Kidney (tissue), 14 donors: ENCODE measurements around the gene PTPRG. TPM values are rescaled to one million over a fixed set of nuclear protein-coding genes. Genes with fewer than 3 reads are reported as not detected.

Experiments
- DNase-seq, 5 donors: peaks; one replicate each; pipeline ENCODE4 v3.0.0-alpha.2; 2013 to 2020
- FAIRE-seq: peaks from 2 replicates; lab custom pipeline; 2012; peaks lifted over from hg19 to GRCh38; lab: Jason Lieb, UNC
- H3K27ac ChIP-seq, 2 donors: one replicate each; pipeline ENCODE4 v1.7.0; 2013; ENCODE audit warnings: low read depth in 2 of 2, low read length in 2 of 2, inconsistent platforms in 1 of 2
- H3K27me3 ChIP-seq: one replicate; pipeline ENCODE4 v1.7.1; 2013; ENCODE audit warnings: low read length, inconsistent platforms; ENCODE audit not compliant: control insufficient read depth, insufficient read depth
- H3K36me3 ChIP-seq, 3 donors: one replicate each; pipeline versions ENCODE4 v1.7.0 to v1.7.1; 2013; ENCODE audit warnings: low read length in 3 of 3, control low read depth in 1 of 3, inconsistent platforms in 1 of 3; ENCODE audit not compliant: insufficient read depth in 3 of 3, control insufficient read depth in 2 of 3
- H3K4me1 ChIP-seq, 3 donors: one replicate each; pipeline versions ENCODE4 v1.7.0 to v1.7.1; 2013; ENCODE audit warnings: low read length in 3 of 3, inconsistent platforms in 1 of 3, low read depth in 1 of 3; ENCODE audit not compliant: control insufficient read depth in 2 of 3, insufficient read depth in 2 of 3
- H3K4me3 ChIP-seq, 3 donors: one replicate each; pipeline versions ENCODE4 v1.7.0 to v1.8.1; 2013; ENCODE audit warnings: low read length in 3 of 3, control low read depth in 1 of 3, inconsistent platforms in 1 of 3
- H3K9ac ChIP-seq, 3 donors: one replicate each; pipeline versions ENCODE4 v1.7.0 to v1.7.1; 2013; ENCODE audit warnings: low read length in 3 of 3, control low read depth in 1 of 3, inconsistent platforms in 1 of 3
- H3K9me3 ChIP-seq, 3 donors: one replicate each; pipeline versions ENCODE4 v1.7.0 to v1.7.1; 2013; ENCODE audit warnings: low read length in 3 of 3, control low read depth in 1 of 3, inconsistent platforms in 1 of 3; ENCODE audit not compliant: control insufficient read depth in 2 of 3, insufficient read depth in 1 of 3
- intact Hi-C: fragments of 100-400 bp; cut with DNase I; formaldehyde crosslinking; loops from one replicate; pipeline ENCODE4 v1.11.1; 2022
- polyA plus RNA-seq: library from polyadenylated mRNA; stranded (reverse); fragments of 350-450 nt; fragmentation: Illumina TruSeq; extraction: RNeasy Lipid Tissue Mini Kit (QIAGEN cat#74804); gene quantifications from one replicate; pipeline ENCODE4 v1.2.3, GENCODE V29; 2014; ENCODE audit warnings: low read depth, low replicate concordance; ENCODE audit not compliant: insufficient read depth
- total RNA-seq: library from RNA; stranded (reverse); fragmentation: NEBNext Ultra II Directional; extraction: Animal tissue kit (Norgen Biotek cat#: 25700); gene quantifications from one replicate; pipeline ENCODE4 v1.2.1, GENCODE V29; 2021
- TF ChIP-seq, protein P1 (sequence below): IDR thresholded peaks from 3 replicates; pipeline ENCODE4 v1.5.1; 2012; ENCODE audit warnings: mild to moderate bottlenecking, moderate library complexity, borderline replicate concordance; ENCODE audit not compliant: insufficient read depth; ENCODE audit errors: extremely low read depth
- donor health status: control.
- donor health status: control.
- donor health status: control.
- donor health status: control.
- donor health status: control.
- donor health status: DM: yes; HTN: yes; CAD: no.
- donor health status: Normal renal cell carcinoma (clear cell type).

PTPRG gene
- total and polyA plus RNA-seq, 2 donors from 2014 or later: 9.2 to 154 TPM

DNA sequence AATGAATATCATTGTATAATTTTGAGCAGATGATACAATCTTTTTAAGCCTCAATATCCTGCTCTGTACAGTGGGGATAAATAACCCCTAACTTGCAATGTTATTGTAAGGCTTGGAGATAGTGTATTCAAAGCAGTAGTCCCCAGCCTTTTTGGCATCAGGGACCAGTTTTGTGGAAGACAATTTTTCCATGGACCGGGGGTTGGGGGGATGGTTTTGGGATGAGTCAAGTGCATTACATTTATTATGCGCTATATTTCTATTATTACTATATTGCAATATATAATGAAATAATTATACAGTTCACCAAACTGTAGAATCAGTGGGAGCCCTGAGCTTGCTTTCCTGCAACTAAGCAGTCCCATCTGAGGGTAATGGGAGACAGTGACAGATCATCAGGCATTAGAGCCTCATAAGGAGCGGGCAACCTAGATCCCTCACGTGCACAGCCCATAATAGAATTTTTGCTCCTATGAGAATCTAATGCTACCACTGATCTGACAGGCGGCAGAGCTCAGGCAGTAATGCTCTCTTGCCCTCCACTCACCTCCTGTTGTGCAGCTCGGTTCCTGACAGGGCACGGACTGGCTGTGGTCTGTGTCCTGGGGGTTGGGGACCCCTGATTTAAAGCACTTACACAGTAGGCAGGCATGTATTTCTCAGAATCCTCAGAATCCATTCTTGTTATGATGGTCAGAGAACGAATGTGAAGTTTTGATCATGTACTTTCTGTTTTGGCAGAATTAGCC, 102.2 kb downstream of the PTPRG start:
- H3K4me3 ChIP-seq: no peak overlapping the region
- FAIRE-seq (no peak), DNase-seq (no peak)
- no peaks in the 10 kb centered on the region for H3K9me3 ChIP-seq
- H3K27me3 ChIP-seq: no peaks in the 10 kb centered on the region
- intact Hi-C loops: no loop called here
- TF ChIP-seq, protein P1, sequence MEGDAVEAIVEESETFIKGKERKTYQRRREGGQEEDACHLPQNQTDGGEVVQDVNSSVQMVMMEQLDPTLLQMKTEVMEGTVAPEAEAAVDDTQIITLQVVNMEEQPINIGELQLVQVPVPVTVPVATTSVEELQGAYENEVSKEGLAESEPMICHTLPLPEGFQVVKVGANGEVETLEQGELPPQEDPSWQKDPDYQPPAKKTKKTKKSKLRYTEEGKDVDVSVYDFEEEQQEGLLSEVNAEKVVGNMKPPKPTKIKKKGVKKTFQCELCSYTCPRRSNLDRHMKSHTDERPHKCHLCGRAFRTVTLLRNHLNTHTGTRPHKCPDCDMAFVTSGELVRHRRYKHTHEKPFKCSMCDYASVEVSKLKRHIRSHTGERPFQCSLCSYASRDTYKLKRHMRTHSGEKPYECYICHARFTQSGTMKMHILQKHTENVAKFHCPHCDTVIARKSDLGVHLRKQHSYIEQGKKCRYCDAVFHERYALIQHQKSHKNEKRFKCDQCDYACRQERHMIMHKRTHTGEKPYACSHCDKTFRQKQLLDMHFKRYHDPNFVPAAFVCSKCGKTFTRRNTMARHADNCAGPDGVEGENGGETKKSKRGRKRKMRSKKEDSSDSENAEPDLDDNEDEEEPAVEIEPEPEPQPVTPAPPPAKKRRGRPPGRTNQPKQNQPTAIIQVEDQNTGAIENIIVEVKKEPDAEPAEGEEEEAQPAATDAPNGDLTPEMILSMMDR: no peak
- H3K36me3 ChIP-seq: no peaks in the 10 kb centered on the region
- H3K4me1 ChIP-seq: no peaks in the 10 kb centered on the region
- no peak overlapping the region for H3K9ac ChIP-seq
- H3K27ac ChIP-seq: no peak overlapping the region

DNA sequence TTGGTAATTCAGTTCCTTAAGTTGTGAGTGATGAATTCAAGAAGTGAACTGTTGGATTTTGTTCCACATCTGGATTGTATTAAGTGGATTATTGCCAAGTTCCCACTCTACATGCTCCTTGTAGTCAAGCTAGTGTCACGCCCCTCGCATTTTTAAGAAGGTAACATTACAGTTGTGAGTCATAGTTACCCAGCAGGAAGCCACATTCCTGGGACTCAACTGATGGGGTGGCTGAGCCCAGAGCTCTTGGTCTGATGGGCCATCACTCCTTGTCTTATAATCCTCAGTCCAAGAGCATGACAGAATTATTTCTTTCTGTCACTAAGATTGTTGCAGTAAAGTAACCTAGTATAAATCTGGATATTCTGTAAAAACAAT, 102.7 kb downstream of the PTPRG start:
- H3K36me3 ChIP-seq: no peaks in the 10 kb centered on the region
- H3K4me3 ChIP-seq: no peak overlapping the region
- FAIRE-seq (no peak), DNase-seq (peak in 1 of 5 donors; percentile 28)
- no peaks in the 10 kb centered on the region for H3K9me3 ChIP-seq
- H3K9ac ChIP-seq: no peak overlapping the region
- H3K27me3 ChIP-seq: no peaks in the 10 kb centered on the region
- no peak overlapping the region for H3K27ac ChIP-seq
- H3K4me1 ChIP-seq: no peaks in the 10 kb centered on the region
- TF ChIP-seq, protein P1: no peak
- intact Hi-C loops: no loop called here

DNA sequence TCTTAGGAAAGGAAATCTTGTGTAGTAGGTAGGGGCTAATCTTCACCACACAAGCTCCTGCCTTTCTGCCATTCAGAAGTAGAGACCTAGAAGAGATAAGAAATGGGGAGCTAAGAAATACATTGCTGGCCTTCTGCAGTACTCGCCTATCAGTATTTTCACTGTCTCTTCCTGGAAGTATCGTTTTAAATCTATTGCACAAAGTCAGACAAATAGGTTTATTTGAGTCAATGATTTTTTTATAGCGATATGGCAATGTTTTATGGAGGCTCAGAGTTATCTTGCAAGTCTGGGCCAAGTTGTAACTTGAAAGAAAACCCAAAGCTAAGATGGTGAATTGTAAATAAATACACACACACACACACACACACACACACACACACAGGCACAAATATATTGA, 103.8 kb downstream of the PTPRG start:
- H3K4me3 ChIP-seq: no peak overlapping the region
- FAIRE-seq: no peak
- no peaks in the 10 kb centered on the region for H3K27me3 ChIP-seq
- DNase-seq: no peak
- H3K9ac ChIP-seq: no peak overlapping the region
- TF ChIP-seq, protein P1: no peak
- no peaks in the 10 kb centered on the region for H3K9me3 ChIP-seq
- H3K27ac ChIP-seq: no peak overlapping the region
- no peaks in the 10 kb centered on the region for H3K36me3 ChIP-seq
- peaks cover 0 to 3% (median 0%) of the 10 kb centered on the region in 3 donors for H3K4me1 ChIP-seq
- intact Hi-C loops: no loop called here
